Astrocyte (in vitro differentiated cells and primary cell): ENCODE data around the gene TMED6. TPM values are rescaled to one million over a fixed set of nuclear protein-coding genes. Genes with fewer than 3 reads are reported as not detected.

Experiments used
- DNase-seq: peaks from one replicate; pipeline ENCODE4 v3.0.0-alpha.2; 2010; ENCODE audit warnings: low read depth
- FAIRE-seq: peaks from 2 replicates; lab custom pipeline; 2011; peaks lifted over from hg19 to GRCh38; lab: Jason Lieb, UNC
- H2AFZ ChIP-seq: 2 replicates; pipeline ENCODE4 v1.6.0; 2012; ENCODE audit warnings: low read depth, low read length, inconsistent platforms
- H3K27ac ChIP-seq: 2 replicates; pipeline ENCODE4 v1.5.1; 2011; ENCODE audit warnings: low read depth, low read length, inconsistent platforms
- H3K27me3 ChIP-seq: 2 replicates; pipeline ENCODE4 v1.6.0; 2011; ENCODE audit warnings: low read length, inconsistent platforms; ENCODE audit not compliant: insufficient read depth
- H3K36me3 ChIP-seq: 2 replicates; pipeline ENCODE4 v1.5.1; 2011; ENCODE audit warnings: low read length, inconsistent platforms; ENCODE audit not compliant: insufficient read depth
- H3K4me1 ChIP-seq: 2 replicates; pipeline ENCODE4 v1.5.1; 2011; ENCODE audit warnings: low read length, inconsistent platforms; ENCODE audit not compliant: insufficient read depth
- H3K4me2 ChIP-seq: 2 replicates; pipeline ENCODE4 v1.6.0; 2012; ENCODE audit warnings: low read length, inconsistent platforms
- H3K4me3 ChIP-seq: 2 replicates; pipeline ENCODE4 v1.5.1; 2011; ENCODE audit warnings: low read depth, mild to moderate bottlenecking, low read length, inconsistent platforms; ENCODE audit not compliant: insufficient read depth
- H3K79me2 ChIP-seq: 2 replicates; pipeline ENCODE4 v1.6.0; 2012; ENCODE audit warnings: mild to moderate bottlenecking, low read length, inconsistent platforms; ENCODE audit not compliant: insufficient read depth
- H3K9ac ChIP-seq: 2 replicates; pipeline ENCODE4 v1.6.0; 2012; ENCODE audit warnings: mild to moderate bottlenecking, low read length, inconsistent platforms
- H3K9me3 ChIP-seq: 2 replicates; pipeline ENCODE4 v1.5.1; 2012; ENCODE audit warnings: low read depth, mild to moderate bottlenecking, low read length, inconsistent platforms; ENCODE audit not compliant: insufficient read depth
- H4K20me1 ChIP-seq: 2 replicates; pipeline ENCODE4 v1.6.0; 2012; ENCODE audit warnings: low read length, inconsistent platforms; ENCODE audit not compliant: insufficient read depth
- H3K27ac Mint-ChIP-seq: one replicate; pipeline ENCODE4 v1.8.0; 2021; ENCODE audit warnings: mild to moderate bottlenecking, mixed read lengths; ENCODE audit not compliant: unreplicated experiment
- H3K27me3 Mint-ChIP-seq: one replicate; pipeline ENCODE4 v1.8.0; 2021; ENCODE audit warnings: low read depth, mixed read lengths; ENCODE audit not compliant: unreplicated experiment
- H3K36me3 Mint-ChIP-seq: one replicate; pipeline ENCODE4 v1.8.0; 2021; ENCODE audit warnings: low read depth, mixed read lengths; ENCODE audit not compliant: unreplicated experiment
- H3K4me1 Mint-ChIP-seq: one replicate; pipeline ENCODE4 v1.8.0; 2021; ENCODE audit warnings: low read depth, mixed read lengths; ENCODE audit not compliant: unreplicated experiment
- H3K4me3 Mint-ChIP-seq: one replicate; pipeline ENCODE4 v1.8.0; 2021; ENCODE audit warnings: mild to moderate bottlenecking, moderate library complexity, mixed read lengths; ENCODE audit not compliant: unreplicated experiment
- H3K9me3 Mint-ChIP-seq: one replicate; pipeline ENCODE4 v1.8.0; 2021; ENCODE audit warnings: mild to moderate bottlenecking, mixed read lengths; ENCODE audit not compliant: unreplicated experiment
- CTCF ChIP-seq: IDR thresholded peaks from 2 replicates; pipeline ENCODE4 v1.5.1; 2011; ENCODE audit warnings: low read depth, mild to moderate bottlenecking, inconsistent platforms, low read length, moderate library complexity; ENCODE audit not compliant: insufficient read depth
- EZH2 ChIP-seq: IDR thresholded peaks from 2 replicates; pipeline ENCODE4 v1.6.1; 2012; ENCODE audit warnings: mild to moderate bottlenecking, low read length, inconsistent platforms; ENCODE audit not compliant: insufficient read depth
- total RNA-seq: library from RNA; stranded (reverse); gene quantifications from 2 replicates; pipeline ENCODE4 v1.2.1, GENCODE V29; 2021

The TMED6 gene
- total RNA-seq, 1 donor from 2014 or later, result 0.64 TPM

- Mint-ChIP-seq H3K27ac (no peak overlapping the region), H3K4me3 (no peak overlapping the region), H3K4me1 (no peaks in the 10 kb centered on the region), H3K9me3 (no peaks in the 10 kb centered on the region), H3K27me3 (no peaks in the 10 kb centered on the region), H3K36me3 (peaks cover 3% of the 10 kb centered on the region)
- H3K9me3 ChIP-seq, result no peaks in the 10 kb centered on the region
- FAIRE-seq, result no peak
- H3K9ac ChIP-seq, result no peak overlapping the region
- H3K27me3 ChIP-seq, result no peaks in the 10 kb centered on the region
- H4K20me1 ChIP-seq, result no peaks in the 10 kb centered on the region
- H3K36me3 ChIP-seq, result peaks cover 10% of the 10 kb centered on the region
- H3K4me3 ChIP-seq, result no peak overlapping the region
- no peak overlapping the region for H3K27ac ChIP-seq
- H2AFZ ChIP-seq, result no peak overlapping the region
- TF ChIP-seq EZH2 (no peak), CTCF (no peak)
- peaks cover 4% of the 10 kb centered on the region for H3K79me2 ChIP-seq
- no peak overlapping the region for H3K4me2 ChIP-seq
- no peak for DNase-seq
- no peaks in the 10 kb centered on the region for H3K4me1 ChIP-seq
Measured at GRCh38 chr16:69348222-69348621, 3.4 kb downstream of the TMED6 start.

- H3K27me3 Mint-ChIP-seq, result no peaks in the 10 kb centered on the region
- no peaks in the 10 kb centered on the region for H3K27me3 ChIP-seq
- TF ChIP-seq EZH2 (no peak), CTCF (no peak)
- no peak overlapping the region for H2AFZ ChIP-seq
- no peak overlapping the region for H3K9ac ChIP-seq
- H3K9me3 Mint-ChIP-seq, result no peaks in the 10 kb centered on the region
- H3K4me2 ChIP-seq, result no peak overlapping the region
- no peak overlapping the region for H3K4me3 ChIP-seq
- no peaks in the 10 kb centered on the region for H4K20me1 ChIP-seq
- DNase-seq (no peak), FAIRE-seq (no peak)
- peaks cover 21% of the 10 kb centered on the region for H3K36me3 ChIP-seq
- no peak overlapping the region for H3K4me3 Mint-ChIP-seq
- H3K79me2 ChIP-seq, result peaks cover 19% of the 10 kb centered on the region
- H3K9me3 ChIP-seq, result no peaks in the 10 kb centered on the region
- no peak overlapping the region for H3K27ac ChIP-seq
- no peak overlapping the region for H3K27ac Mint-ChIP-seq
- no peaks in the 10 kb centered on the region for H3K4me1 ChIP-seq
- H3K36me3 Mint-ChIP-seq, result peaks cover 3% of the 10 kb centered on the region
- peaks cover under 1% of the 10 kb centered on the region for H3K4me1 Mint-ChIP-seq
Measured at GRCh38 chr16:69346683-69347082, 4.9 kb downstream of the TMED6 start.

- no peak overlapping the region for H3K27ac Mint-ChIP-seq
- peaks cover 5% of the 10 kb centered on the region for H3K36me3 Mint-ChIP-seq
- no peak overlapping the region for H3K4me3 Mint-ChIP-seq
Measured at GRCh38 chr16:69345923-69346322, 5.7 kb downstream of the TMED6 start.

More at GRCh38 chr16:69345923-69346322, 5.7 kb downstream of the TMED6 start:
- TF ChIP-seq CTCF (no peak), EZH2 (no peak)
- no peak overlapping the region for H3K9ac ChIP-seq
- no peak overlapping the region for H3K27ac ChIP-seq
- H3K4me1 ChIP-seq, result peaks cover 6% of the 10 kb centered on the region
- H3K79me2 ChIP-seq, result peaks cover 26% of the 10 kb centered on the region
- H3K27me3 ChIP-seq, result no peaks in the 10 kb centered on the region
- no peak overlapping the region for H3K4me3 ChIP-seq
- no peaks in the 10 kb centered on the region for H3K9me3 Mint-ChIP-seq
- no peaks in the 10 kb centered on the region for H4K20me1 ChIP-seq
- FAIRE-seq (no peak), DNase-seq (no peak)
- H3K27me3 Mint-ChIP-seq, result no peaks in the 10 kb centered on the region
- no peak overlapping the region for H2AFZ ChIP-seq
- no peak overlapping the region for H3K4me2 ChIP-seq
- H3K36me3 ChIP-seq, result peaks cover 29% of the 10 kb centered on the region
- no peaks in the 10 kb centered on the region for H3K9me3 ChIP-seq
- H3K4me1 Mint-ChIP-seq, result peaks cover 8% of the 10 kb centered on the region
